Inflammatory macrophage (primary cell): ENCODE results near the gene OSBPL6.

Source experiments
- DNase-seq, 2 donors: peaks; one replicate each; pipeline ENCODE4 v3.0.0-alpha.2; 2020 to 2022

The OSBPL6 gene

DNA sequence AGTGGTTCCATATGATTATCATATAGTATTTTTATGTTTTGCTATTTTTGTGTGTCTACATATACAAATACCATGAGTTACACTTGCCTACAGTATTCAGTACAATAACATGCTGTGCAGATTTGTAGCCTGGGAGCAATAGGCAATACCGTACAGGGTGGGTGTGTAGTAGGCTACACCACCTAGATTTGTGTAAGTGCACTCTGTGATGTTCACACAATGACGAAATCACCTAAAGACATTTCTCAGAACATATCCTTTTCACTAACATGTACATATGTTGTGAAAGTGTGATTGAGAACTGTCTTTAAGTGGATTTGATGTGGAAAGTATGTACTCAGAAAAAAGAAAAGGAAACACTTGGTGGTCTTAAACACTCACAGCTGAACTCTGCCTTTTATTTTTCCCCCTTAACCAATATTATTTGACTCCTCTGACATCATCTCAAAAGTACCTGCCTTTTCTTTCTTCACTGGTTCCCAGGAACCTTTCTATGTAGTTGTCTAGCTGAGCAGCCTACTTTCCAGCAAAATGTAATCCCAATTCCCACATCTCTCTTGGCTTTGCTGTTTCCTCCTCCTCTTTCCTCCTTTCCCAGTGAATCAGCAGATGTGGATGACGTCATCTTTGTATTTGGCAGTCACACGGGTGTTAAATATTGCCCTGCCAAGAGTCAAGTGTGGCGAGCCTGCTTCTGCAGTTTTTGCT lies 47.7 kb downstream of the OSBPL6 start:
- DNase-seq, result peak in 1 of 2 donors; percentile 18

DNA sequence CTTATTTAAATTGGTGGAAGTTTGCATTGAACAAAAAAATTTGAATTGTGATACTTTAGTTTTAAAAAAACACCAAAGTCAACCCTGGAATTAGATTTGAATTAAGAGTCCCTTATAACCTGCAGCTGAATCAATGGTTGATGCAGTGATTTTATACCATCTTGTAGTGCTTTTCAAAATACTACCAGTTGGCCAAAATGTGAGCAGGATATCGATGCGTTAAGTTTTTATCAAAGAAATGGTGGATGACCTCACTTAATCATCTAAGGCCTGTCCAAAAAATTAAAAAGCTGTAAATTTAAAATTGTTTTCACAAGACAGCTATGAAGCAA lies 48.2 kb downstream of the OSBPL6 start:
- DNase-seq, result no peak

DNA sequence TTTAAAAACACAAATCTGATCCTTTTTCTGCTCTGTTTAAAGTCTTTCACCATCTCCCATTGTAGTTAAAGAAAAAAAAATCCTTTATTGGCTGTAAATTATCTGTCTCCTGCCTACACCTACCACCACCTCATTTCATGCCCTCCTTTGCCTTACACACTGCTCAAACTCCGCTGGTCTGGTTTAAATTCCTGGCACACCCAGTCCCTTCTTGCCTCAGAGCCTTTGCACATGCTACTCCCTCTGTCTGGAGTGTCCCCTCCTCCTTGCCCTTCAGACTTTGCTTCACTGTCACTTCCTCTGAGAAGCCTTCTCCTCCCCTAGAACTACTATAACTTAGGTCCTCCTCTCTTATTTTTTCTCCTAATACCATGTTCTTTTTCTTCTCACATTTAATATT lies 49.6 kb downstream of the OSBPL6 start:
- DNase-seq, result no peak

DNA sequence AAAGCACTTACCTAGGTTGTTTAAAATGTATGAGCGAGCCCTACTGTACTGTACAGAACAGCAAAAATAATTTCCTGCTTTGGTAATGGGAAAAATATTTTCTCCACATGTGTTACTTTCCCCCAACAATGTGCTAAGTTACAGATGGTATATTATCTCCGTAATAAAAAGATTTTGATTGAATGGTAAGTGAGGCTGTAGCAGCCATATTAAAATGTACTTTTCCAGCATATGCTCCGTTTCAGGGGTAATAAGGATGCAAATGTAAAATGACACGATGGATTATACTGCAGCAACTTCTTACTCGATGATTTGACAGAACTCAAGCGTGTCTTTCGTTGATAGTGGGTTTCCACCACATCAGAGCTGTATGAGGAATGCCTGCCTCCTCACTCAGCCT lies 50.5 kb downstream of the OSBPL6 start:
- no peak for DNase-seq

DNA sequence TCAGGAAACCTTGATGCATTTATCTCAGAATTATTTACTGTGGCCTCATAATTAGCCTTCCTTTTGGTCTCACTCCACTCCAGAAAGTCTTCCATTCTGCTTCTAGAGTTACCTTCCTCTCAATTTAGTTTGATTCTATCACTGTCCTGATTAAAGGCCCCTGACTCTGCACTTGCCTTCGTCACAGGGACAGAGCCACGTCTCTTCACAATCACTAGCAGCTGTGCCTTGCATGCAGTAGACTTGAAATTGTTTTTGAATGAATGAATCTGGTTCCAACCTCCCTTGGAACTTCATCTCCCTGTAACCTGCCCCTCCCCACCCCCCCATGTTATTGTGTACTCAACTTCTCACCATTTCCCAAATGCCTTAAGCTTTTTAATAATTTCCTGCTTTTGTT lies 52.4 kb downstream of the OSBPL6 start:
- DNase-seq, result no peak

DNA sequence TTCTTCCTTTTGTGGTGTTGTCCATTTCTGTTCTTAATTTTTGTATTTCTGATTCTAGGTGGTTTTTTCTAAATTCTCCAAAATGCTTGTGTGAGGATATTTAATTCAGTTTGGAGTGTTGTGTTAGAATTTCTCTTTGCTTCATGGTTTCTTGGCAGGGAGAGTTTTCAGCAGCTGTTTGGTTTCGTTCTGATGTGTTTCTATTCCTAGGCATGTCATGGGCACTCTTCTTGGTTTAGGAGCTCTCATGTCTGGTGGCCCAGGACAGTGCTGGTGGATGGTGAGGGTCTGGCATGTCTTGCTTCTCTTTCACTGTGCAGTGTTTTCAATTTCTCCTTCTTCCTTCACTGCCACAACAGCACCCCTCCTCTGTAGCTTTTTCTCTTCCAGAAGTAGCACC lies 52.9 kb downstream of the OSBPL6 start:
- no peak for DNase-seq

DNA sequence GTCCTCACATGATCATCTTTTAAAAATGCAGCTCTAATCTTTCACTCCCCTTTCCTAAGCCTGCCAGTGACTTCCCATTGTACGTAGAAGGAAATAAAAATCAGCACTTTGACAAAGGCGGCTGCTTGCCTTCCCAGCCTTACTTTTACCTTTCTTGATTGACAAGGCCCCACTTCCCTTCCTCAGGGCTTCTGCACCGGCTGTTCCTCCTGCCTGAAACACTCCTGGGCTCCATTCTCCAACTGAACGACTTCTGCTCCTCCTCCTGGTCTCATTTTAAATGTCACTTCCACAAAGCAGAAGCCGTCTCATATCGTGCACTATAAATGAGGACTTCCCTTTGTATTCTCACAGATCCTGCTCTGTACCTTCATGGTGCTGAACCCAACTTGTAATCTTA lies 56.1 kb downstream of the OSBPL6 start:
- peak in 1 of 2 donors; percentile 7 for DNase-seq

DNA sequence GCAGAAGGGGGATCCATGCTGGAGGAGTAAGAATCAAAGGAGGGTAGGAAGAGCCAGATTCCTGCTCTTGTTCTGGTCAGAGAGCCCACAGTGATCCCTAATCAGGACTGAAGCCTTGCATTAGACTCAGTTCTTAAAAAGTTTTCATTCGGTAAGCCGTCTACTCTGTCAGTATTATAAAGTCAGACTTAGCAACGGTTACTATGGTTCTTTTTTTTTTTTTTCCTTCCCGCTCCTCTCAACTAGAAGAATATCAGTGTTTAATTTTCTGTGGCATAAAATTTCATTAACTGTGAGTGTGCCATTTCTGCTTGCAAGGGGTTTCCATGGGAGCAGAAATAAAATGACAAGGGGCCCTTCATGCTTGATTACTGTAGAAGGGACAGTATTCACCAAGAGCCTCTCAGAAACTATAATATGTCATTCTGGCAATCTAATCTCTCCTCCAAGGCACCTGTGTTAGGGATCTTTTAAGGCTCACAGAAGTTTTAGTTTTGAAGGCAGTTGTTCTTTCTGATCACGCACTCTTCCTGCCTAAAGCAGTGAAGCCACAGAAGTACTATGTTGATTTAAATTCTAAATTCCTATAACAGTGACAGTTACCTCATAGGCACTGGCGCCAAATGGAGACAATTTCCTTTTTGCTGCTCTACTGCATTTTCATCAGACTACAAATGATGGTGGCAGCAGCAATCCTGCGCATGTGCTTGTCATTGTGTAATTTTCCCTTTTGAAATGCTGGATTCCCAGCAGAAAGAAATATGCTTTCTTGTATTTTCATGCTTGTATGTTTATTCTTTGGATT lies 57.0 kb downstream of the OSBPL6 start:
- DNase-seq, result no peak

DNA sequence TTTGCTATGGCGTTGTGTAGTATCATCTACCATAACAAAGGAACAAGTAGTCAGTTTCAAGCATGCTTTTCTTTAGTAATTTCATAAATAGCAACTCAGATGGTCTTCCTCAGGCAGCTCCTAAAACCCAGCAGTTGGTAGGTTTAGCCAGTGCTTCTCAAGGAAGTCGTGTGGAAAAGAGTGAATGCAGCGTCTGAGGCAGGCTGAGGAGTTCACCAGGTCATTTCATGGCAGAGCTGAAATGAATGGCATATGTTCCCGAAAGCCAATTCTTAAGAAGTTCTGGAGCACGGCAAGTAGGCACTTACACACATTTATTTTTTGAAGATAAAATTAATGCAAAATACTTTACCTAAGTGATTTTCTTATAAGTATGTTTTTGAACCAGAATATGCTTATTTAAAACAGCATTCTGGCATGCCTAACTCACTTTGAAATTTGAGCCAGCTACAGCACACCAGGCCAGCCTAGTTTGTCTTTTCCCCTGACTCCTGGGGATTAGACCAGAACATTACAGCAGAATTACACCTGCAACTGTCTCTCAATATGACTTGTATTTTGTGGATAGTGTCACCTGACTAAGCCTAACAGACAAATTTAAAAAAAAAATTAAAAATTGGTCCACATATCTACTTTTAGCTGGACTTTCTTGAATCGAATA lies 62.2 kb downstream of the OSBPL6 start:
- DNase-seq, result no peak

DNA sequence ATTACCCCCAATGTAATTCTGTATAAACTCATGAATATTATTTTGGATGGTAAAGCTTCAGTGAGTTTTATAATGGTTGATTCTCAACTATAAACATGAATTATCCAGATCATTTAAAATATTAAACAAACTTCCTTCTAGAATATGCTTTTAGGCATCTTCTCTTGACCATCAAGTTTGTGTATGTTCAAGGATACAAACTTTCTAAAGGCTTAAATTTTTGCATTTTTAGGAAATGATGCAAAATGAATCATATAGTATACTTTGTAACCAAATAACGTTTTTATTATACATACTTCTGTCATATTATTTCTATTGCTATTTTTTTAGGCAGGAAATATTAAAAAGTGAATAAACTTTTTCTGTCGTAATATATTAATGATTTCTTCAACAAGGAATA lies 62.8 kb downstream of the OSBPL6 start:
- no peak for DNase-seq

DNA sequence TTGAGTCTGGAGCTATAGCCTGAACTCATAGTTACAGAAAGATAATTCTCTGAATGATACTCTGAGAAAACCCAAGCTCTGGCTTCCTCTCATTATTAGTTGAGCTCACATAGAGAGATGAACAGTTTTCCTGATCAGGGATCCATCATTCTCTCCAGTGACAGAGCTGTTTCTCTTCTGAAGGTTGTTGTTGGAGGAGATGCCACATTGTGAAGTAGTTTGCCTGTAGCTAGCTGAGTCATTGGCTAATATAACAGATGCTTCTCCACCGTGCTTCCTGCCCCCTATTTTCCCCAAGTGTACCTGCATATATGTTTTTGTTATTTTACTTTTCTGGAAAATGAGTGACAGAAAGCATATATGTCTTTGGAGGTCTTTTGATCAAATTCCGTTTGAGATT lies 64.6 kb downstream of the OSBPL6 start:
- DNase-seq, result no peak

DNA sequence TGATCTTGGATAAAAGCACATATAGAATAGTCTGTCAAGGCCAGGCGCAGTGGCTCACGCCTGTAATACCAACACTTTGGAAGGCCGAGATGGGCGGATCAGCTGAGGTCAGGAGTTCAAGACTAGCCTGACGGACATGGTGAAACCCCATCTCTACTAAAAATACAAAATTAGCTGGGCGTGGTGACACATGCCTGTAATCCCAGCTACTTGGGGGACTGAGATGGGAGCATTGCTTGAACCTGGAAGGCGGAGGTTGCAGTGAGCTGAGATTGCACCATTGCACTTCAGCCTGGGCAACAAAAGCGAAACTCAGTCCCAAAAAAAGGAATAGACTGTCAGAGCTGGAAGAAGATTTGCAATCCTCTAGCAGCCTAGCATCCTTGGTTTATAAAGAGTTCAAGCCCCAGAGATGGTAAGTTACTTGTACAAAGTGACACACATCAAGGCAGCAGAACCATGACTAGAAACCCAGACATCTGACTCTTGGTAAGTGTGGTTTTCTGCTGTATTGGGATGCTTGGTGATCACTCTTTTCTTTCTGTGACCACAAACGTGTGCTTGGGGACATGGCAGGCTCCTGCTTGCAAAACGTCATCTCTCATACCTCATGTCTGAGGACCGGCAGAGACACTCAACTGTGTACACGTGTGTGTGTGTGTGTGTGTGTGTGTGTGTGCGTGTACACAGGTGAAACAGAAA lies 69.0 kb downstream of the OSBPL6 start:
- DNase-seq, result no peak

DNA sequence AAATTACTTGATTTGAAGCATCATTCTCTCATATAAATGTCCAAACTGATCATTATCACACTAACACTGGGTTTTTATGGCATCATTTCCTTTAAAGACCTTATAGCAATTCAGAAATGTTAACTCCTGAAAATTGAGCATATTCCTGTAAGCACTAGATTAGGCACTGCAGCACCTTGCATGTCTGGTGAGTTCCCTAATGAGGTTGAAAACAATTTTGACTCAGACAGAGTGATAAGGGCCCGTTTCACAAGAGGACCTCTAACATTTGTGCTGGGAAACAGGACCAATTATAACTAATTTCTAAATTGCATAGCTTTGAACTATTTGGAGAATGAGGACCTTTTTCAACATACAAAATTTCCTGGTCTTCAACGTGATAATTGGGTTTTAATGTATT lies 69.9 kb downstream of the OSBPL6 start:
- no peak for DNase-seq

DNA sequence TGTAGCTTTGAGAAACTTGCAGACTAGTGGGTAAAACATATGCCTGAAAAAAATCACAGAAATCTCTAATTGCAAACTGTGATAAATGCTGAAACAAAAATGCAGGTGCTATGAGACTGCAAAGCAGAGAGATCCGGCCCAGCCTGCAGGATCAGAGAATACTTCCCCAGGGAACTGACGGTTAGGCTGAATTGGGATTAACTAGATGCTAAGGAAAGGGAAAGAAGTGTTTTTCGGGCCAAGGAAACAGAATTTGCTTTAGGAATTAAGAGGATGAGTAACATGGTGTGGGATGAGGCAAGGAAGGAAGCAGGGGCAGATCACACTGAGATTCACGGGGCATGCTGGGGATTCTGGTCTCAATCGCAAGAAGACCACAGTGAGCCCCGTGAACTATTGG lies 71.5 kb downstream of the OSBPL6 start:
- no peak for DNase-seq

DNA sequence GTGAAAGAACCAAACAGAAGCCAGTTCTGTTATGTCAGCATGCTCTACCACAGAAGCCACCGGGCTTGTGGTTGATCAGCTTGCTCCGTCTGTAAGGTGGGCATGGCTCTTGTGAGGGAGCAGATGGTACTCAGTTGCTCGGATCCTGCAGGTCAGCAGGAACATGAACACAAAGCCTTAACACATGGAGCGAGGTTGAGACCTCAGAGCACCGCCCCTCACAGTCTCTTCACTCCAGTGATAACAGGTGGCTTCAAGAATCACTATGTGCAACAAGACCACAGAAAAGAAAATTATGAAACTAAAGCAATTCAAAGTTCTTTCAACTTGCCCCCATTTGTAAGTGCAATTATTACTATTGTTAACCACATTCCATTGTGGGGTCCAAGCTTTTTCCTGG lies 72.1 kb downstream of the OSBPL6 start:
- DNase-seq, result no peak

DNA sequence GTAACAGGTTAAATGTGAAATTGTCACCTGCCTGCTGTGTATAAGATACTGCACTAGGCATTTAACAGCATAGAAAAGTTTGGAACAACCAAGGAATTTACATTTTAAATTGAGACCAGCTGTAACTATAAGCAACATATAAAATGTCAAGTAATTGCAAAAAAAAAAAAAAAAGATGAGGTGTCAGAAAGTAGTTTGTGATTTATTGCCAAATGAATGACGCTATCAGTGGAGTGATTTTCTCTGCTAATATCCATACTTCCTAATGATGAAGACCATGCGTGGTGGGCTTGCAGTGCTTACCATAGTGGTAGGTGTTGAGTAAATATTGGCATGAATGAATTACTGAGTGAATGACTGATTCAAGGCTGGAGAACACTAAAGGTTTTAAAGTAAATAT lies 73.3 kb downstream of the OSBPL6 start:
- DNase-seq, result no peak

DNA sequence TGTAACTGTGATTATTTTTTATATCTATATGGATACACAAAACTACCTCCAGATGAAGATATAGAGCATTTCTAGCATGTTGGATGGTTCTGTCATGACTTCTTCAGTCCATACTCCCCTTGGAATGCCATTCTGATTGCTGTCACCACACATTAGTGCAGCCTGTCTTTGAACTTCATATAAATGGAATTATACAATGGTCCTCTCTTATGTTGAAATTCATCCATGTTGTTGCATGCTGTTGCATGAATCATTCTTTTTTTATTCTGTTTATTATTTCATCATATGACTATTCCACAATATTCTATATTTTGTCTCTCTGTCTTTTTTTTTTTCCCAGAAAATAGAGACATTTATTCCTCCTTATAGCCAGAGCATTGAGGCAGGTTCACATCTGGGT lies 74.1 kb downstream of the OSBPL6 start:
- DNase-seq, result peak in 1 of 2 donors; percentile 12

DNA sequence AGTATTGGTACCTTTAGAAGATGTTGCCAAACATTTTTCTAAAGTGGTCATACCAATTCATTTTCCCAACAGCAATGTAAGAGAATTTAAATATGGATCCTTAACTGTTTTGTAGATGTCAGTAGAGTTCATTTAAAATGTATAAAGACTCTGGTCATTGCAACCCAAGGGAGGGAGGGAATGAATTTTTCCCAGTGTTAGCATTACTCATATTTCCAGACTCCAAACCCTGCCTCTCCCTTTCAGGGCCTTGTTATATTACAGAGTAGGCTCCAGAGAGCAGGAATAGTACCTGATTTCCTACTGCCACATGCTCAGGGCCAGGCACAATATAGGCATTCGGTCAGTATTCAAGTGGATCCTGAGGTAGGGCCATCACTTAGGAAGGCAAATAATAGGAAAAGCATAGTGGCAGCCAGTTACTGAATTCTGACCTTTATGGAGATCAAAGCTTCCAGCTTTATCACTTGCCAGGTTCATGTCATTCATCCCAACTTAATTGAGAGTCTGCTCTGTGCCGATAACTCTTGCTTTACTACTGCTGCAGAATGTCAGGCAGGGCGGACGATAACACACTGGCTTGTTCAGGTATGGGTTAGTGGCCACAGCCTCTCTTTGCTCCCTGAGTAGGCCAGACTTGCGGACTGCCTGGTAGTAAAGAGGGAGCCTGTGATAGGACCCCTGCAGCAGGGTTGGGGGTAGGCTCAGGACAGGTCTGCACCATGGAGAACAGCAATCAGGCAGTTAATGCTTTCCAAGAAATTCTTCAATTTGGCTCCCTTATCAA lies 75.3 kb downstream of the OSBPL6 start:
- DNase-seq, result no peak

DNA sequence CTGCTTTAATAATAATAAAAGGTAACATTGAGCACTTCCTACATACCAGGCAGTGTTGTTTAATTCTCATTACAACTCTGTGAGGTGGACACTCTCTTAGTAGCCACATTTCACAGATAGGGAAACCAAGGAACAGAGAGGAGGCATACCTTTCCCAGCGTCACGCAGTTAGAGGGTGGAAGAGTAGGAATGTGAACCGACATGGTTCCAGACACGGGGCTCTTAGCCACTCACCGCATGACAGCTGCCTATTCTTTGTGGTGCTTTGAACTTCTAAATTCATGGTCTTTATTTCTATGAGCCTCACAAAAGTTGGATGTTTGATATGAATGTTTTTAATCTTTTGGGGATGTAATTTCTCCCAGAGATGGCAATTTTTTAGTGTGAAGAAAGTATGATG lies 76.0 kb downstream of the OSBPL6 start:
- DNase-seq, result no peak

DNA sequence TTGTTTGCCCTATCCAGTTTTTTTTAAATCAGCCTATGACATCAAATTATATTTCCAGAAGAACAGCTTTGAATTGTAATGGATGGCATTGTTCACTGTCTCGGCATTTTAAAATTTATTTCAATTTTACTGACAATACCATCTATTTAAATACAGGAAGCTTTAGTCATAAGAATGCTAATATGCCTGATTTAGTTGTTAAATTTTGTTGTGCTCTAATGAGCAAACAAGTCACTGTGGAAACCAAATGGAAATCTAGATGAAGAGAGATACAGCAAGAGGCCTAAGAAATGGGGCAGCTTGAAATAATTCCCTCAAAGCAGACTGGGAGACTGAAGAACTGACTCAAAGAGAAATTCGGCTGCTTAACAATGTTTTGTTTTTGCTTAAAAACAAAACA lies 76.8 kb downstream of the OSBPL6 start:
- DNase-seq, result no peak

DNA sequence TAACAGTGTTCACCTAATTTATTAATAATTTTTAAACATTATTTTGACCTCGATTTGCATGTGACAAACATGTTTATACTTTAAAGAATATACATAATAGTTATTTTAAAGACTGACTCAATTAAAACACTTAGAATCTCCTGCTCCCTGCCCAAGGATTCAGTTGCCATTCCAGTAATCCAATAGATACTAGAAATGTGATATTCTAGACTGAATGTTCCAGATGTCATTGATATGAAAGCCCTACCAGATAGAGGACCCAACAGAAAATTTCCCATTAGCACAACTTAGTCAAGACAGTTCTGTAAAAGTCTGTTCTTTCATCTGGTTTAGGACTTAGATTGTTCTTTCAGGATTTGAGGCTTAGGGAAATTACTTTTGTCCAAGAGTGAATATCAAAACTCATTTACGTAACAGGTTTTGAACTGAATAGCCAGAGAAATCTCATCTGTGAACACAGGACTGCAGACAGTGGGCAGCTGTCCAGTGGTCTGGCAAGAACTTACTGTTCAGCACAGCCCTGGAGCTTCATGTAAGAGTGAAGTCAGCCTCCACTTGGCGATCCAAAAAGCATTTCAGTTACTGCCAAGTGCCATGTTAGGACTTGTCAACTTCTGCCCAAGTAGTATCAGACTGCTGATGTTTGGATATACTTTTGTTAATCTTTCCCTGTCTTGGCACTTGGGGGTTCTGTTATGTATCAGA lies 77.5 kb downstream of the OSBPL6 start:
- no peak for DNase-seq

DNA sequence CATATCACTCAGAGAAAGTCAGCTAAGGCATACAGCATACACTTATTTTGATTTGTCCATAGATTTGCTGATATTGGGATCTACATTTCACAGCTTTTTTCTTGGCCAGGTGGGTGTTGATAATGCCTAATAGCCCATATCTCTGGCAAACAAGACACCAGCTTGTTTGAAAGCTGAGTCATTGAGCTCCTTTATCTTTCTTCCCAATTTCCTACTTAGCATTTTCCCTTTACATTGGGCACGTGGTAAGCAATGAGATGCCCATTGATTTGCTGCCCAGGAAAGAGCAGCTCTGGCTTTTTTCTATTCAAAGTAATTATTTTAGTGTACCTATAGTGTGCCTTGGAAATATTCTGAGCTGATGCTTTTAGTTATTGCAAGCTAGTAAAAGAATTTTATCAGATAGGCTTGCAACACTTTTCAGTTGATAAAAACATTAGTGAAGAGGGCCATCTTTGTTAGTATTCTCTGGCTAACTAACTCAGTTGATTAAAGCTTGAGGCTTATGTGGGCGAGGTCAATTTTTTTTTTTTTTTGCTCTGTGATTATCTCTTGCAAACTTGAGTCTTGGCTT lies 79.6 kb downstream of the OSBPL6 start:
- no peak for DNase-seq
